ENCODE measurements around the gene RFESD. TPM values are rescaled to one million over a fixed set of nuclear protein-coding genes. Genes with fewer than 3 reads are reported as not detected.

The RFESD gene
- total and polyA plus RNA-seq, 2 of the 4 experiments (the other 2 are of a cell fraction) = 1.5 to 2.7 TPM

DNA sequence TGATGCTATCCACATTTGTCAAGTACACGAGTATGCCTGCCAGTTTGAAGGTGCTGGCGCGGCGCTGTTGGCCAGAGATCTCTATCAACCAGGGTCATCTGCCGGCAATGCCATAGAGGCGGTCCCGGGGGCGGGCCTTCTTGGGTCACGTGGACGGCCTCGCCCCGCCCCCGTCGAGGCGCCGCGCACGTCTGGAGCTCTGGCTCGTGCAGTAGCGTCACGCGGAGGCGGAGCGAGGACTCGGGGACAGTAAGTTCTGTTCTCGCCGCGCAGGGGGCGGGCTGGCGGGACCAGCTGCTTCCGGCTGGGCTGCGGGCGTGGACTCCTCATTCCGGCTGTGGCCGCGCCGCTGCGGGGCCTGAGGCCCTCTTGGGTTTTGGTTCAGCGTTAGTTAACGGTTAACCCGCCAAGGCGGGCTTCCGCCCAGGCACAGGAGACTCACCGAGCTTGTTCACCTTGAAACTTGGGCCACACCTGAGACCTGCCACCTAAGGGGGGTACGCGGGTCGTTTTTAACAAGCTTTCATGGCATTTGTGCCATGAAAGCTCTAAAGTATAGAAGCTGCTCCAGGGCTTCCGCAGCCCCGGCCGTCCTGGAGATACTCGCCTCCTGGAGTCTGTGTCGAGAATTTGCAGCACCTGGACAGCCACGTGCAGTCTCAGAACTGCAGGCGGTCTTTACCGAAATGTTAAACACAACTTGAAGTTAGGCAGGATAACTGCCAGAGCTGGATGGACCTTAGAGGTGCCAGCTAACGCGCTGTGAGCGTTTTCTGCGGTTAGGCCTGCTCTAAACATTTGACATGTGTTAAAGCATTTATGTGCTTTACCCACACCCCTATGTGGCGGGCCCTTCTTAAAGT is at the start of gene RFESD (continued):
- TF ChIP-seq CTCF (conservative IDR thresholded peaks at IDR 0.05; ENCODE audit: low read depth, low read length) (peak; percentile 10; the same call in 1 of the 2 replicates), CHD1 (IDR thresholded peaks at IDR 0.05; ENCODE audit: low read depth, low read length) (no peak), SMC3 (IDR thresholded peaks at IDR 0.05; ENCODE audit: low read depth, low read length) (no peak), BHLHE40 (IDR thresholded peaks at IDR 0.05; ENCODE audit: low read depth, low read length) (peak; percentile 95)

Measured in IMR-90 (cell line).